ENCODE results near the gene MRPL37.

The MRPL37 gene

GRCh38 chr1:54239035-54239383 is 39.0 kb downstream of the MRPL37 start:
- Histone ChIP-seq H3K27ac (ENCODE audit: extremely low read depth, low read depth, low read length) (no peak overlapping the region), H3K4me1 (ENCODE audit: control insufficient read depth, insufficient read depth, low read length) (no peaks in the 10 kb centered on the region), H3K9me3 (ENCODE audit: control insufficient read depth, insufficient read depth, low read depth, low read length) (no peaks in the 10 kb centered on the region), H3K36me3 (ENCODE audit: control insufficient read depth in 2 of 2, insufficient read depth in 1 of 2, low read length in 2 of 2) (peaks cover 0 to 60% of the 10 kb centered on the region in 2 experiments; a peak in 2 of 3 replicates), H3K4me3 (ENCODE audit: low read depth, low read length) (no peak overlapping the region)
- POLR2A ChIA-PET: no interaction called here
- CTCF ChIA-PET: interaction anchor here (0.6 kb wide), 2 partner anchors 121 to 436 kb away, joined by 4 read pairs; no protein-coding TSS in a partner anchor
- TF ChIP-seq ZNF112 (tag by site-specific recombination; IDR thresholded peaks at IDR 0.05): no peak
- TF ChIP-seq ZNF138 (tag by site-specific recombination; IDR thresholded peaks at IDR 0.05; ENCODE audit: borderline replicate concordance): no peak
- no peak for TF ChIP-seq ZNF292 (tag by site-specific recombination; IDR thresholded peaks at IDR 0.05; ENCODE audit: borderline replicate concordance, low read depth)
- no peak for TF ChIP-seq ZNF132 (tag by site-specific recombination; IDR thresholded peaks at IDR 0.05; ENCODE audit: borderline replicate concordance)
- no peak for TF ChIP-seq ZNF558 (tag by site-specific recombination; IDR thresholded peaks at IDR 0.05)
- TF ChIP-seq ZNF223 (tag by site-specific recombination; IDR thresholded peaks at IDR 0.05): no peak
- no peak for TF ChIP-seq ZNF664 (tag by site-specific recombination; IDR thresholded peaks at IDR 0.05)
- TF ChIP-seq CTCF (tag by site-specific recombination; IDR thresholded peaks at IDR 0.05): no peak
- TF ChIP-seq ZNF175 (tag by site-specific recombination; IDR thresholded peaks at IDR 0.05): no peak
- no peak for TF ChIP-seq ZNF19 (tag by site-specific recombination; IDR thresholded peaks at IDR 0.05; ENCODE audit: low read depth)
- TF ChIP-seq ZBTB10 (tag by site-specific recombination; IDR thresholded peaks at IDR 0.05): no peak

- Histone ChIP-seq H3K4me1 (ENCODE audit: control insufficient read depth, insufficient read depth, low read length) (no peaks in the 10 kb centered on the region), H3K27ac (ENCODE audit: extremely low read depth, low read depth, low read length) (no peak overlapping the region), H3K4me3 (ENCODE audit: low read depth, low read length) (no peak overlapping the region), H3K9me3 (ENCODE audit: control insufficient read depth, insufficient read depth, low read depth, low read length) (no peaks in the 10 kb centered on the region), H3K36me3 (ENCODE audit: control insufficient read depth in 2 of 2, insufficient read depth in 1 of 2, low read length in 2 of 2) (peaks cover 0 to 60% of the 10 kb centered on the region in 2 experiments; a peak in 2 of 3 replicates)
- ChIA-PET CTCF (interaction anchor here (0.5 to 0.6 kb wide), 3 partner anchors 10 to 435 kb away, joined by 3 to 4 read pairs (median 4); no protein-coding TSS in a partner anchor), POLR2A (no interaction called here)
- TF ChIP-seq ZNF169 (tag by site-specific recombination; IDR thresholded peaks at IDR 0.05): no peak
- TF ChIP-seq ZNF600 (tag by site-specific recombination; IDR thresholded peaks at IDR 0.05): no peak
- TF ChIP-seq SP7 (tag by site-specific recombination; IDR thresholded peaks at IDR 0.05): no peak
- no peak for TF ChIP-seq ZNF174 (tag by site-specific recombination; IDR thresholded peaks at IDR 0.05)
- TF ChIP-seq ZFP3 (tag by site-specific recombination; IDR thresholded peaks at IDR 0.05; ENCODE audit: low read depth): no peak
- TF ChIP-seq ZBTB21 (tag by site-specific recombination; IDR thresholded peaks at IDR 0.05): no peak
- no peak for TF ChIP-seq ZNF488 (tag by site-specific recombination; IDR thresholded peaks at IDR 0.05)
- TF ChIP-seq ZNF571 (tag by site-specific recombination; IDR thresholded peaks at IDR 0.05): no peak
- no peak for TF ChIP-seq HOXC10 (CRISPR knock-in tag; IDR thresholded peaks at IDR 0.05)
- TF ChIP-seq ZNF664 (tag by site-specific recombination; IDR thresholded peaks at IDR 0.05): no peak
- no peak for TF ChIP-seq ZNF16 (tag by site-specific recombination; IDR thresholded peaks at IDR 0.05; ENCODE audit: low read depth)
- no peak for TF ChIP-seq ZNF544 (tag by site-specific recombination; IDR thresholded peaks at IDR 0.05)
- no peak for TF ChIP-seq PBX3 (CRISPR knock-in tag; IDR thresholded peaks at IDR 0.05)
- TF ChIP-seq GFI1B (tag by site-specific recombination; IDR thresholded peaks at IDR 0.05): no peak
- no peak for TF ChIP-seq ZNF184 (tag by site-specific recombination; IDR thresholded peaks at IDR 0.05)
- TF ChIP-seq ZNF843 (tag by site-specific recombination; IDR thresholded peaks at IDR 0.05): no peak
- no peak for TF ChIP-seq ZNF830 (tag by site-specific recombination; IDR thresholded peaks at IDR 0.05; ENCODE audit: low read depth)
- no peak for TF ChIP-seq ZFP69B (tag by site-specific recombination; IDR thresholded peaks at IDR 0.05)
- no peak for TF ChIP-seq GLI4 (tag by site-specific recombination; IDR thresholded peaks at IDR 0.05)
Measured at GRCh38 chr1:54239631-54240031, 39.7 kb downstream of the MRPL37 start.

All from HEK293 (cell line).